ENCODE data around the gene SYNM.

SYNM gene

DNA sequence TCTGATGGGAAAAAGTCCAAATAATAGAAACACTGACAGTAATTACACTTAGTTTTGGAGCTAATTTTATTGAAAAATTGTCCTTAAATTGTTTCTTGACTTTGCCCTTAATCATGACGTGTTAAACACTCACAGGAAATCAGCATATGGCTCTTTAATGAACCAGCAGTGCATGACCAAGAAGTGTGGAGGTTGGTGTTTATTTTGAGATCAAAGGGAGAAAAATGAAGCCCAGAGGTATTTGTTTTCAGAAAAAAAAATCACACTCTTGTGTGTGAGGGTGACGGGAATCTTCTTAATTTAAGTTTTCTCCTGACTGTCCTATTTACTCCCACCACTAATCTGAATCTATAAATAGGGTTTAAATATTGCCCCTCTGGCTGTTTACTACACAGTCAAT, 28.8 kb upstream of the SYNM start:
- no peak for TF ChIP-seq CTCF (IDR thresholded peaks at IDR 0.05; ENCODE audit: low read depth, low read length)
- no peak overlapping the region for H3K4me3 ChIP-seq (replicated peaks in 1 of 2; ENCODE audit: low read depth in 2 of 2, low read length in 2 of 2)
- DNase-seq (ENCODE audit: low read depth in 2 of 2): no peak

DNA sequence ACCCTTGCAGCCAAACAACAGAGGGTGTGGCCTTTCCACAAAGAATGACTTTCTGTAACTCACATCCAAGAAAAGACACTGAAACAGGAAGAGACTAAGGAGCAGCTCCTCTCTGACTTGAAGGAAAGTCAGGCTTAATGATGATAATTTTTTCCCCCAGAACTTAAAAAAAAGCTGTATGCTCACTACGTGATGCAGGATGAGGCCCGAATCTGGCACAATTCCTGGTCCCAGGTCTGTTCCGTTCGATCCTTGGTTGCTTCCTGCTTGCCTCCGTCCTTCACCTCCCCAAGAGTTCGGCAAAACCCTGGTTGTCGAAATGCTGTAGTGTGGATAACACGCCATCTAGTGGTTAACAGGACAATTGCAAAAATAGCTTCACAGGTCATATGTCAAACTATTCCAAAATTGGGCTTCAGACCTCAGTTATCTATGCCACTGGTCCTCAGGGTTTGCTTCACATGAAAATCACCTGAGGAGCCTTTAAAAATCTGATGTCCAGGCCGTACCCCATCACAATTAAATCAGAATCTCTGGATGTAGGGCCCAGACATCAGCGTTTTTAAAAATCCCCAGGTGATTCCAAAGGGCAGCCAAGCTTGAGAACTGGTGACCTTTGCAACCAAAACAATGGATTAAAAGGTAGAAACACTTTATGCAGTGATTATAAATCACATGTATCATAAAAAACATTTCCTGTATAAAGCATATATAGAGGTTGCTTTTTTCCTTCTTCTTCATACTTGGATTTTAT, 28.1 kb upstream of the SYNM start:
- TF ChIP-seq CTCF (IDR thresholded peaks at IDR 0.05; ENCODE audit: low read depth, low read length): peak; percentile 85
- peak; percentile 88 to 89 for DNase-seq (ENCODE audit: low read depth in 2 of 2)
- H3K4me3 ChIP-seq (replicated peaks in 1 of 2; ENCODE audit: low read depth in 2 of 2, low read length in 2 of 2): peak overlapping the region; percentile 7 to 12

- DNase-seq (ENCODE audit: low read depth in 2 of 2): no peak
- no peak for TF ChIP-seq CTCF (IDR thresholded peaks at IDR 0.05; ENCODE audit: low read depth, low read length)
- H3K4me3 ChIP-seq (replicated peaks in 1 of 2; ENCODE audit: low read depth in 2 of 2, low read length in 2 of 2): no peak overlapping the region
Observed at GRCh38 chr15:99082798-99083197, 22.1 kb upstream of the SYNM start.

- no peak for DNase-seq (ENCODE audit: low read depth in 2 of 2)
- no peak for TF ChIP-seq CTCF (IDR thresholded peaks at IDR 0.05; ENCODE audit: low read depth, low read length)
- H3K4me3 ChIP-seq (replicated peaks in 1 of 2; ENCODE audit: low read depth in 2 of 2, low read length in 2 of 2): no peak overlapping the region
Observed at GRCh38 chr15:99084965-99085364, 19.9 kb upstream of the SYNM start.

- no peak for TF ChIP-seq CTCF (IDR thresholded peaks at IDR 0.05; ENCODE audit: low read depth, low read length)
- no peak overlapping the region for H3K4me3 ChIP-seq (replicated peaks in 1 of 2; ENCODE audit: low read depth in 2 of 2, low read length in 2 of 2)
- peak; percentile 31 to 68 for DNase-seq (ENCODE audit: low read depth in 2 of 2)
Observed at GRCh38 chr15:99085413-99086326, 19.2 kb upstream of the SYNM start.

DNA sequence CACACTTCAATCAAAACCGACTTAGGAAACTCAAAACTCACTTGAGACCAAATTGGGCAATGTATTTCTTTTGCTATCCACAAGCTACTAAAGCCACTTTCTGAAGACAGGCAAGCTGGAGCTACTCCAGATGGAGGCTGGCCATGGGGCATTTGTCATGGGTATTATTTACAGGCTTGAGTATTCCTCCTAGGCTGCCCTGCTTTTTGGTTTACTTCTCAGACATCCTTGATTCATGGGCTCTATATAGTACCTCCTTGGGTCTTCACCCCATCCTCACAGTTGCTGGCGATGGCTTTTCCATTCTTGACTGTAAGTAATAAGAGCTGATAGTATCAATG, 18.6 kb upstream of the SYNM start:
- no peak for TF ChIP-seq CTCF (IDR thresholded peaks at IDR 0.05; ENCODE audit: low read depth, low read length)
- no peak overlapping the region for H3K4me3 ChIP-seq (replicated peaks in 1 of 2; ENCODE audit: low read depth in 2 of 2, low read length in 2 of 2)
- no peak for DNase-seq (ENCODE audit: low read depth in 2 of 2)

Data from cardiac fibroblast (primary cell).